ENCODE results near the gene PGAP3. TPM values are rescaled to one million over a fixed set of nuclear protein-coding genes. Genes with fewer than 3 reads are reported as not detected.

The PGAP3 gene
- total RNA-seq, 1 experiment from 2014 or later: 29.0 TPM

DNA sequence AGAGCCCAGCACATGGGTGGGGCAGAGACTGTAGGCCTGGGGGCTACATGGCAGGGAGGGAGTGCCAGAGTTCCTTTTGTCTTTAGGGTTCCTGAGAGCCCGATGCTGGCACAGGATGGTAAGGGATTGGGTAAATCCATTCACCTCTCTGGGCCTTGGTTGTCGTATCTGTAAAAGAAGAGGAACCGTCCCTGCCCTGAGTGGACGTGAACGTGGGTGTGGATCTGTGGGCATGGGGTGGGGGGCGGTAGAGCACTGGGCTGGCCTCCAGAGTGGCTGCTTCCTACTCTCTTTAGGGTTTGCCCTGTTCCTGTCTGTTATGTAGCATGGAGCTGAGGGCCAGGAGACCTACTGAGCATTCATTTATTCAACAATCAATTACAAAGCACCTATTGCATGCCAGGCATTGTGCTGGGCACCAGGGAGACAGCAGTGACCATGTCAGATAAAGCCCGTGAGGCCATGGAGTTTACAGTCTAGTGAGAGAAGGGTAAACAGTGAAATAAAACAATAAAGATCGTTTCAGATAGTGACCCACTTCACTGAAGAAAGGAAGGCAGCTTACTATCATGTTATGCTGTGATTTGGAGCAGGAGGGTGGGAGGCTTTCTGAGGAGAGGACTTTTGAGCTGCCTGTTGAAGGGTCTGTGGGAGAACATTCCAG is 35.8 kb downstream of the PGAP3 start:
- peaks cover 31 to 58% of the 10 kb centered on the region in 2 experiments for H3K4me1 Mint-ChIP-seq
- H3K4me3 Mint-ChIP-seq: peak overlapping the region; percentile 14 to 41; a peak in 3 of 5 replicates
- TF ChIP-seq, protein P1, sequence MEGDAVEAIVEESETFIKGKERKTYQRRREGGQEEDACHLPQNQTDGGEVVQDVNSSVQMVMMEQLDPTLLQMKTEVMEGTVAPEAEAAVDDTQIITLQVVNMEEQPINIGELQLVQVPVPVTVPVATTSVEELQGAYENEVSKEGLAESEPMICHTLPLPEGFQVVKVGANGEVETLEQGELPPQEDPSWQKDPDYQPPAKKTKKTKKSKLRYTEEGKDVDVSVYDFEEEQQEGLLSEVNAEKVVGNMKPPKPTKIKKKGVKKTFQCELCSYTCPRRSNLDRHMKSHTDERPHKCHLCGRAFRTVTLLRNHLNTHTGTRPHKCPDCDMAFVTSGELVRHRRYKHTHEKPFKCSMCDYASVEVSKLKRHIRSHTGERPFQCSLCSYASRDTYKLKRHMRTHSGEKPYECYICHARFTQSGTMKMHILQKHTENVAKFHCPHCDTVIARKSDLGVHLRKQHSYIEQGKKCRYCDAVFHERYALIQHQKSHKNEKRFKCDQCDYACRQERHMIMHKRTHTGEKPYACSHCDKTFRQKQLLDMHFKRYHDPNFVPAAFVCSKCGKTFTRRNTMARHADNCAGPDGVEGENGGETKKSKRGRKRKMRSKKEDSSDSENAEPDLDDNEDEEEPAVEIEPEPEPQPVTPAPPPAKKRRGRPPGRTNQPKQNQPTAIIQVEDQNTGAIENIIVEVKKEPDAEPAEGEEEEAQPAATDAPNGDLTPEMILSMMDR (conservative IDR thresholded peaks at IDR 0.05): no peak
- H3K4me1 ChIP-seq (ENCODE audit: insufficient read depth, low read length): peaks cover 9% of the 10 kb centered on the region; the same call in 1 of the 2 replicates
- no peak overlapping the region for H3K27ac ChIP-seq (ENCODE audit: insufficient read length, low read depth, low read length)
- no peak overlapping the region for H2BK12ac ChIP-seq (ENCODE audit: insufficient read length, low read depth, low read length)
- H3K4ac ChIP-seq (ENCODE audit: low read depth, low read length): no peak overlapping the region
- H4K8ac ChIP-seq (replicated peaks; ENCODE audit: insufficient read length, low read depth, low read length): no peak overlapping the region
- H3K9me3 ChIP-seq (ENCODE audit: control insufficient read depth, low read depth, low read length): no peaks in the 10 kb centered on the region
- no peak overlapping the region for H3K4me2 ChIP-seq (ENCODE audit: insufficient read depth, insufficient read length, low read length)
- no peaks in the 10 kb centered on the region for H3K79me1 ChIP-seq (ENCODE audit: insufficient read depth, low read depth, low read length, poor library complexity, severe bottlenecking)
- no peak overlapping the region for H3T11ph ChIP-seq (ENCODE audit: low read length)
- no peak overlapping the region for H3K23ac ChIP-seq (ENCODE audit: insufficient read length, low read depth, low read length)
- no peak overlapping the region for H3K9ac ChIP-seq (ENCODE audit: extremely low read depth, insufficient read length, low read length)
- H3K27me3 Mint-ChIP-seq (ENCODE audit: low read depth): no peaks in the 10 kb centered on the region
- H4K20me1 ChIP-seq (ENCODE audit: control insufficient read depth, insufficient read depth, insufficient read length): no peaks in the 10 kb centered on the region
- no peak overlapping the region for H2AK5ac ChIP-seq (ENCODE audit: insufficient read length, low read length)
- H4K91ac ChIP-seq (ENCODE audit: insufficient read length, low read depth, low read length): no peak overlapping the region
- no peaks in the 10 kb centered on the region for H3K79me2 ChIP-seq (ENCODE audit: insufficient read depth, low read length)
- H2BK20ac ChIP-seq (ENCODE audit: low read depth, low read length, poor library complexity, severe bottlenecking): no peak overlapping the region
- DNase-seq: no peak
- no peaks in the 10 kb centered on the region for H3K9me3 Mint-ChIP-seq
- H3K27ac Mint-ChIP-seq: peak overlapping the region; percentile 90 to 95 (median 91)
- H2BK5ac ChIP-seq (ENCODE audit: insufficient read length, low read length): no peak overlapping the region
- H3K18ac ChIP-seq (ENCODE audit: insufficient read length, low read depth, low read length): no peak overlapping the region
- no peak overlapping the region for H3K56ac ChIP-seq (ENCODE audit: insufficient read length, low read depth, low read length)
- no peaks in the 10 kb centered on the region for H3K23me2 ChIP-seq (ENCODE audit: insufficient read length, low read depth, low read length, poor library complexity, severe bottlenecking)
- no peak overlapping the region for H2BK120ac ChIP-seq (ENCODE audit: low read depth, low read length, poor library complexity, severe bottlenecking)
- H2AFZ ChIP-seq (ENCODE audit: low read length): no peak overlapping the region
- H4K5ac ChIP-seq (ENCODE audit: insufficient read length, low read depth, low read length): no peak overlapping the region
- H3K36me3 Mint-ChIP-seq (ENCODE audit: insufficient read depth in 1 of 3, low read depth in 3 of 3): peaks cover 0 to 20% (median 4%) of the 10 kb centered on the region in 3 experiments; a peak in 6 of 7 replicates
- WGBS (ENCODE audit: extremely low coverage, insufficient read length, low lambda C conversion rate): no CpG with 5 or more reads among the region's 8 CpGs
- H2BK15ac ChIP-seq (ENCODE audit: low read depth, low read length): no peak overlapping the region
- H3K14ac ChIP-seq (ENCODE audit: insufficient read depth, low read length): no peak overlapping the region; the same call in 1 of the 2 replicates
- no peaks in the 10 kb centered on the region for H3K27me3 ChIP-seq (ENCODE audit: insufficient read depth, low read length)
